HepG2 (cell line): ENCODE results near the gene DENND4B. TPM values are rescaled to one million over a fixed set of nuclear protein-coding genes. Genes with fewer than 3 reads are reported as not detected.

ENCODE experiments used
- ASH2L ChIP-seq: fragments of 300-600, 200-600 bp; sonication (generic); IDR thresholded peaks from 2 replicates; pipeline ENCODE4 v1.7.0; 2017; ENCODE audit warnings: low read depth, mild to moderate bottlenecking, moderate library complexity, mixed read lengths, low read length; ENCODE audit not compliant: insufficient read length
- CREM ChIP-seq, 2 experiments: sonication (generic) in 1 of 2; formaldehyde crosslinking in 1 of 2; IDR thresholded peaks; 2 replicates each; pipeline versions ENCODE4 v1.4.0 to v1.6.1; 2016 to 2020; ENCODE audit warnings: antibody characterized with exemption in 1 of 2, mild to moderate bottlenecking in 1 of 2, missing genetic modification reagents in 1 of 2
- HDAC1 ChIP-seq: sonication (generic); formaldehyde crosslinking; IDR thresholded peaks from 2 replicates; pipeline ENCODE4 v1.5.1; 2020; ENCODE audit warnings: mild to moderate bottlenecking, missing genetic modification reagents
- HOXA7 ChIP-seq: sonication (generic); formaldehyde crosslinking; IDR thresholded peaks from 2 replicates; pipeline ENCODE4 v1.8.1; 2022; ENCODE audit warnings: mild to moderate bottlenecking, missing genetic modification reagents, moderate library complexity
- IRF9 ChIP-seq: sonication (generic); formaldehyde crosslinking; IDR thresholded peaks from 2 replicates; pipeline ENCODE4 v1.8.0; 2022; ENCODE audit warnings: missing genetic modification reagents, mild to moderate bottlenecking, borderline replicate concordance
- MAFK ChIP-seq, 2 experiments: IDR thresholded peaks in 1 of 2; conservative IDR thresholded peaks in 1 of 2; 2 replicates each; pipeline ENCODE4 v1.6.1; 2011; ENCODE audit warnings: improper control_type of control experiment in 2 of 2, low read length in 2 of 2
- MAZ ChIP-seq, 2 experiments: sonication (generic) in 1 of 2; formaldehyde crosslinking in 1 of 2; IDR thresholded peaks; 2 replicates each; pipeline versions ENCODE4 v1.5.0 to v1.6.1; 2012 to 2020; ENCODE audit warnings: low read depth in 2 of 2, mild to moderate bottlenecking in 2 of 2, borderline replicate concordance in 1 of 2, improper control_type of control experiment in 1 of 2, low read length in 1 of 2, missing genetic modification reagents in 1 of 2, moderate library complexity in 1 of 2
- PBX2 ChIP-seq: IDR thresholded peaks from 2 replicates; pipeline ENCODE4 v1.6.1; 2016; ENCODE audit warnings: control low read depth
- SNAPC2 ChIP-seq: sonication (generic); formaldehyde crosslinking; IDR thresholded peaks from 2 replicates; pipeline ENCODE4 v1.8.1; 2022; ENCODE audit warnings: mild to moderate bottlenecking, missing genetic modification reagents
- SRF ChIP-seq: IDR thresholded peaks from 2 replicates; pipeline ENCODE4 v1.6.1; 2011; ENCODE audit warnings: mild to moderate bottlenecking, low read depth, low read length, moderate library complexity
- THAP8 ChIP-seq: sonication (generic); formaldehyde crosslinking; IDR thresholded peaks from 2 replicates; pipeline ENCODE4 v1.5.1; 2020; ENCODE audit warnings: missing genetic modification reagents, mild to moderate bottlenecking, borderline replicate concordance
- ZNF12 ChIP-seq: sonication (generic); formaldehyde crosslinking; IDR thresholded peaks from 2 replicates; pipeline ENCODE4 v1.5.0; 2020; ENCODE audit warnings: missing genetic modification reagents
- ZNF138 ChIP-seq: sonication (generic); formaldehyde crosslinking; IDR thresholded peaks from 2 replicates; pipeline ENCODE4 v1.5.0; 2020; ENCODE audit warnings: mild to moderate bottlenecking, low read depth, missing genetic modification reagents
- ZNF503 ChIP-seq: sonication (generic); formaldehyde crosslinking; IDR thresholded peaks from 2 replicates; pipeline ENCODE4 v1.4.0; 2020; ENCODE audit warnings: missing genetic modification reagents
- ZNF564 ChIP-seq: sonication (generic); formaldehyde crosslinking; IDR thresholded peaks from 2 replicates; pipeline ENCODE4 v1.8.1; 2023; ENCODE audit warnings: mild to moderate bottlenecking, missing genetic modification reagents
- ZNF746 ChIP-seq: sonication (generic); formaldehyde crosslinking; IDR thresholded peaks from 2 replicates; pipeline ENCODE4 v1.8.0; 2022; ENCODE audit warnings: mild to moderate bottlenecking, missing genetic modification reagents
- ZNF879 ChIP-seq: sonication (generic); formaldehyde crosslinking; IDR thresholded peaks from 2 replicates; pipeline ENCODE4 v1.8.1; 2023; ENCODE audit warnings: missing genetic modification reagents
- ZSCAN30 ChIP-seq: sonication (generic); formaldehyde crosslinking; IDR thresholded peaks from 2 replicates; pipeline ENCODE4 v1.5.0; 2020; ENCODE audit warnings: mild to moderate bottlenecking, missing genetic modification reagents
- polyA plus RNA-seq, 8 experiments: library from polyadenylated mRNA; depleted of rRNA in 3 of 8; stranded (reverse) in 7 of 8; unstranded in 1 of 8; fragments of >200 nt; fragmentation: Illumina TruSeq in 4 of 8; extraction: Trizol in 4 of 8; gene quantifications; 2 replicates each; pipeline versions ENCODE4 v1.2.1 to v1.2.3, GENCODE V29; 2011 to 2016; ENCODE audit warnings: low read depth in 4 of 8, missing spikeins in 1 of 8, mixed read lengths in 1 of 8; ENCODE audit not compliant: insufficient read depth in 1 of 8
- total RNA-seq, 5 experiments: library from RNA; depleted of rRNA; stranded (reverse); fragments of >200 nt; fragmentation: Illumina TruSeq; extraction: Trizol; gene quantifications; 2 replicates each; pipeline ENCODE4 v1.2.3, GENCODE V29; 2016; ENCODE audit warnings: low read depth in 1 of 5

Gene DENND4B
- total and polyA plus RNA-seq, 2 of the 13 experiments (the other 11 are each of a cell fraction or from before 2014, with no cell fraction given), result 15.1 to 20.3 TPM

- TF ChIP-seq ZNF12 (CRISPR knock-in tag) (no peak), CREM (IDR thresholded peaks at IDR 0.05) (no peak), CREM (CRISPR knock-in tag; IDR thresholded peaks at IDR 0.05) (no peak), MAFK (conservative IDR thresholded peaks at IDR 0.05 in 1 of 2, IDR thresholded peaks at IDR 0.05 in 1 of 2; ENCODE audit: low read length in 2 of 2) (no peak), SRF (no peak), PBX2 (CRISPR knock-in tag) (no peak), HOXA7 (CRISPR knock-in tag) (no peak), ASH2L (no peak), ZSCAN30 (CRISPR knock-in tag) (no peak; the same call in 1 of the 2 replicates), HDAC1 (peak; percentile 45; the same call in 1 of the 2 replicates), THAP8 (CRISPR knock-in tag) (peak; percentile 3; the same call in 1 of the 2 replicates), ZNF503 (CRISPR knock-in tag) (no peak), ZNF746 (CRISPR knock-in tag) (0 out of 2 replicates have a peak, but pooled peaks have one; percentile 20), IRF9 (no peak; the same call in 1 of the 2 replicates), SNAPC2 (CRISPR knock-in tag) (no peak), ZNF138 (CRISPR knock-in tag) (0 out of 2 replicates have a peak, but pooled peaks have one; percentile 42), ZNF564 (CRISPR knock-in tag) (no peak), MAZ (IDR thresholded peaks at IDR 0.05; ENCODE audit: borderline replicate concordance, low read depth, low read length) (no peak), MAZ (CRISPR knock-in tag; IDR thresholded peaks at IDR 0.05; ENCODE audit: low read depth) (no peak; the same call in 1 of the 2 replicates), ZNF879 (no peak)
Measured at GRCh38 chr1:153945795-153946621, 510 bp downstream of the DENND4B start (continued).
